EL (cell line): Measurements from ENCODE around the gene CELF2.

Experiments used
- DNase-seq: peaks from one replicate; pipeline ENCODE4 v3.0.0-alpha.2; 2016

The CELF2 gene

DNA sequence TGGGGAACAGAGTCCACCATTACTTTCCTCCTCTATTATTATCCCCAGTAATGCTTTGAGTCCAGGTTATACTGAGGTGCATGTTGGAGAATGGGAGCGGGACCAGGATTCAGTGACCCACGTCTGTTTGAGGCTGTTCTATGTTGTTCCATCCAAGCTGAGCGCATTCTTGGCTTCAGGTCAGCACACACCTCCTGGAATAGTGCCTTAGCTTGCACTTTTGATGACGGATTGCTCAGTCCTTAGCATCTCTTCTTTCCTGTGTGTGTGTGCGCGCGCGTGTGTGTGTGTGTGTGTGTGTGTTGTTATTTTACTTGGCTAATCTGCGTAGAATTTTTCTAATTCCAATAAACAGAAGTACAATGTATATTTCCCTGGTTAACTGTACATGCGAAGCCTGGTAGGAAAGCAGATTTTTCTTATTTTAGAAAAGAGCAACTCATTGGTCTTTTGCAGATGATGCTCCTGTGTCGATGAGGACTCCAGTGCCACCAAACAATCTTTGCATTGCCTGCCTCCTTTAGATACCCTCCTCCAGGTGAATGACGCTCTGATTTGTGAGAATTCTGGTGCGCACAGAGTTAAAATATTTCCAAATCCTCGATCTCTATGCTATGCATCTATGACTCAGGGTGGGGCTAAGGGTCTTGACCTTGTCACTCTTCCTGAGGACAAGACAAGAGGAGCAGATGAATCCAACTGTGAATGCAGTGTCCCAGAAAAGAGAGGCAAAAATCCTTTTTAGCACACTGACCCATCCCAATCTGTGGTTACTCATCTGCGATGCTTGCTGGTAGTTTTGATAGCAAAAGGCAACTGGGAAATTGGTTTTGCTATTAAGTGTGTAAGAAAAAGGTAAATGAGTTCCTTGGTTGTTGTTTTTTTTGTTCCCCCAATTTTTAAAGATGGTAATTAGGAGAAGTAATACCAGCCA, 13.3 kb upstream of the CELF2 start:
- no peak for DNase-seq

DNA sequence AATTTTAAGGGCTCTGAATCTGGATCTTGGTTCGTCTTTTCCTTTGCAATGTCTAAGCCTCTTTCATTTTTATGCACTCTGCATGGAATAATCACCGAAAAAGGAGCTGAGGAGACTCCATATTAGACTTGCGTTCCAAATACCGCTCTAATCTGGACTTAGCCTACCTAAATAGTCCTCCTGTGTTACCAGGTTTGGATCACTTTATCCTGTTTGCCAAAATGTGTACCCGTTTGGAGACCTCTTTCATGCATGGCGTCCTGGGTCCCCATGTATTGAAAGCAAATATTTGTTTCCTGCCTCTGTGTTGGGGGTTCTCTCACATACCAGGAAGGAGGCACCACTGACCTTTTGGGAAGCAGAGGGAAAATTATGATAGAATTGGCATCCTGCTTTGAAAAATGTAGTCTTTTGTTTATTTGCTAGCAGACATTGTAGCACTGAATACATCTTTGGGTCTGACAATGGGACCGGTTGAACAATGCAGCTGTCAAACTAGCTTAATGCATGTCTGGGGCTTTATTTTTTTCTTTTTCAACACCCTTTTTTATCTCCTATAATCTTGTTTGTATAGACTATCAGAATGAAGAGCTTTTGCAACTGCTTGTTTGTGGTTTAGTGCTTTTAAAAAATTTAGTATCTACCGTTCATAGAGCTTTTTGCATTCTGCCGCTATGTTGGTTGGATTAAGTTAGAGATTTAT, 11.8 kb upstream of the CELF2 start:
- no peak for DNase-seq

DNA sequence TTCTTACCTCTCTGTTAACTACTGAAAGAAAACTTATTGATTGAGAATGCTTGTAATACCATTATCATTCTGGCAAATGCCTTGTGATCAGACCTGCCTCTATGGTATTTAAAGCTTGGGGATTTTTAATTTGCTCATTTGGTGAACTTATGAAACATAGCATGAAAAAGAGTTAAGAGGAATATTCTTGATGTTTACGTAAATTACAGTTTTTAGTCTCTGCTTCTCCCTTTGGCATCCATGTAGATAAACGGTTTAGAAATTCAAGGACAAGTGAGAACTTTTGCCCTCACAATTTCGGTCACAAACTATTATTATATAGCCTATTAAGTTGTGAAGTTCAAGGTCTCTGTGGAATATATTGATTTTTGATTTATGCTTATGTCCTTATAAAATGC, 11.2 kb upstream of the CELF2 start:
- no peak for DNase-seq

DNA sequence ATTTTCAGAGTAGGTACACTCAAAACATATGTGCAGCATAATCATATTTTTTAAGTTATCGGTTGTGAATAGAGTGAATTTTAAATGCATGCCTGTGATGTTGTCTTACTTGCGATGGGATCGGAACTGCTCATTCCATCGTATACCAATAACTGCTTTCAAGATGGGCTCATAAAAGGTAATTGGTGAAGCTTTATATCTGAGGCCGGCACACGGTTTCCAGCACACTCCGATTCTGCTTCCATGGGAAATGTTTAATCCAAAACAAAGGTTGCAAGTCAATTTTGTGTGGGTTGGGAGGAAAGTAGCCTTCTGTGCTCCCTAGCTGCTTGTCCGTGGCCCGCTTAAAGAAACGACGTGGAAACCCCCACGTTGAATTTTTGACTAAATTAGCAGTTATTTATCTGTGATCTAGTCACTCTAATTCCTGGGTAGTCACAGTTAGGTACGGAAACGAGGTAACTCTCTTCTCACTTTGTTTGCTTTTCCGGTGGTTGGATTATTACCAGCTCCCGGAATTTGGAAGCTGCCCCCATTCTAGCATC, 10.1 kb upstream of the CELF2 start:
- no peak for DNase-seq

DNA sequence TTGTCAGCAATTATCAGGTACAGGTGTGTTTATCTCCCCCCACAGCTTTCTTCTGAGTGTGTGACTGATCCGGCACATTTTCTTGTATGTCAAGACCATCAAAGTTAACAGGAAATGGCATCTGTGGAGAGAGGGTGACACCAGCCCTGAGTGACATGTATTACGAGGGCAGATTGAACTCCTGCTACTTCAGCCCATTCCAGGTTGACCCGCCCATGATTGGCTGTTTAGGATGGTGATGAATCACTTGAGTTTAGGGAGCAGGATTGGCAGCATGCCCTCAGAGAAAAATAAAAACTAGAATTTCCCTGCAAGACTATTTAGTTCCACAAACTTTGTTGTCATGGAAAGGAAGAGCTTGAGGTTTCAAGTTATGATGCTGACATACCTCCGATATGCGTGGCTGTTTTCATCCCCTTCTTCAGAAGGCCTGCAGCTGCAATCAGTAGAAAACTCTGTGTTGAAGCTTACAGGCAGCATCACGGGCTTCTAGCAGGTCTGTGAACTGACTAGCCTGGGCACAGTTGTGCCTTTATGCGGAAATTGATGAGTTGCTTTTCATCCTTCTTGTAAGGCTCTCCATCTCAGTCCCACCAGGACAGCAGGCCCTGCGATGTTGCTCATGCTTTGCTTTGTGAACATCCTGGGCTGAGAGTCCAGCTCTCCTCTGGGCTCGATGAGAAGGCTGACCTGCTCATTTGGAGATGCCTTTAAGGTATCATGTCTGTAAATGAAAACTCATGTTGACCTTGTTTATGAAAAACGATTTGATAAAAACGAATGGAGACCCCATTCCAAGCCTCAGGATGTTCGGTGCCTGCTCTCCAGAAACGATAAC, 8.0 kb upstream of the CELF2 start:
- DNase-seq, result peak; percentile 10

DNA sequence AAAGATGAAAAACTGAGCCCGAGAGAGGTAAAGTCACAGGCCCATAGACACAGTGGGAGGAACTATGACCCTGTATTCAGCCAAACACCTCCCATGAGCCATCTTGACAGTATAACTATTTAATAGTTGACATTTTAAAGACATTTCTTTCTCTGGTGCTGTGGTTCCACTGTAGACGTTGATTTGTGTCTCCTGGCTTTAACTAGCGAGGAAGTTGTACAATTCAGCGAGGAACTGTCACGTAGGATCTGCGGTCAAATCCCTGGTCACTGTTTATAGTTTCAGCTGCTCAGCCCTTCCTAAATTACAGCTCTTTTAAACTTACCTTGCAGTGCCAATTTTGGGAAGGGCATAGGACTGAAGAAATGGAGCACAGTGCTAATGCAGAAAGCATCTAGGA, 7.1 kb upstream of the CELF2 start:
- no peak for DNase-seq

DNA sequence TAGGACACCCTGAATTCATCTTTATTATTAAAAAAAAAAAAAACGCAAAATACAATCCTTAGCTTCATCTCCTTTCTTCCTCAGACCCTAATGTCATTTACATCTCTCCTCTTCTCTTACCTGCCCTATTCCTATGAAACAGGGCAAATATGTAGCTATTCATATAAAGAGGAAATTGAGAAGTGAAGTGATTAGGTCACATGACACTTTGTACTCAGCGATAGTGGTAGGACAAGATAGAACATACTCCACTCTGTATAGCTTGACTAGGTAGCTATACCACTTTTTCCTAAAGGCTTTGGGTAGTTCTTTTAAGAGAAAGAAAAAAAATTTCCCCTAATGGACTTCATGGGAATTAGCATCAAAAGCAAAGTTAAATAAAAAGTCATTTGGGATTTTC, 6.2 kb upstream of the CELF2 start:
- DNase-seq, result no peak

DNA sequence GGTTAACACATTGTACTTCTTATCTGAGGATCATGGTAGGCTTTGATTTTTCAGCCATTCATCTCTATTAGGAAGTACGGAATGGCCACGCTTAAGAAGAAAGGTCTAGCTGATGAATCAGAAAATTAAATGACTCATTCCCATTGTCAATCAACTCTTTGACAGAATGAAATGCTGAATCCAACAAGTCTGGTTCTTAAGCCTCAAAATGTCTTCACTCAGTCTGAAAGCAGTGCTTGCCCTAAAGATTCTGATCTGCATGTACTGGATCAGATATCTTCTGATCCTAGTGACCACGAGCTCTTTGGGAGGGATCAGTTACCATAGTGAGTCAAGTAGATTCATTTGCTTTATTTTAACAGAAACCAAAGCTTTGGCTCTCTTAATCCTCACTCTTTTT, 5.7 kb upstream of the CELF2 start:
- no peak for DNase-seq

DNA sequence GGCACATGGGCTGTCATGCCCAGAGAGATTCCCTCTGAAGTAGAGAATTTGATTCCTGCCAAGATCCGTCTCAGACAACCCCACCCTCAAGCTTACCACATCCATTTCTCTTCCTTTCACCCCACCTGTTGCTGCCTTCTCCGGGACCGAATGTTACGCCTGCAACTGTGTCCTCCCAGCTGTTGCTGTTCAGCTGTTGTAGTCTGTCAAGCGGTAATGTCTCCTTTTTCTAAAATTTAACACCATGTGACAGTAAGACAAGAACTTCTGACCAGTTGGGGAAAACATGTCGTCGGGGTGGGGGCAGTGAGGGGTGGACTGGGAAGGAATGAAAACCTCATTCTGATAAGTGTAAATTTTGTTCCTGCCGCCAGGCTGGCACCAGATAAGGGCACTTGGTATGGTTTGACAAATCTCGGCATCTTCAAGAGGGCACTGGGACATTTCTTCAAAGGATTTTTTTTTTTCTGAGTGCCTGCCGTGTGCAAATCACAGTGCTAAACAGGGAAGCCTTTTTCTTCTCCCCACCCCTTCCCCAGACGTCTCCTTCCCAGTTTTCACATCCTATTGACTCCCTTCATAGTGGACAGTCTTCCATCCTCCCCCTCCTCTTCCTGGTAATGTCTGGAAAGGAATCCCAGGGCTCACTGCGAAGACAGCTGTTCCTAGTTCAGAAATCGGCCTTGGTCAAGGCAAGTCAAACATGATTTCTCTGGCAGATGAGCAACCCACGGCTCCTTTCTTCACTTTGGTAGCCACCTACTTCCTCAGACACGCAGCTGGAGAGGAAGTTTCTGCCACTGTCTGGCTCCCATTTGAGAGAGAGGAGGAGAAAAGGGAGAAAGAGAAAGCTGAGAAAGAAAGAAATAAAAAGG, 5.0 kb upstream of the CELF2 start:
- no peak for DNase-seq

DNA sequence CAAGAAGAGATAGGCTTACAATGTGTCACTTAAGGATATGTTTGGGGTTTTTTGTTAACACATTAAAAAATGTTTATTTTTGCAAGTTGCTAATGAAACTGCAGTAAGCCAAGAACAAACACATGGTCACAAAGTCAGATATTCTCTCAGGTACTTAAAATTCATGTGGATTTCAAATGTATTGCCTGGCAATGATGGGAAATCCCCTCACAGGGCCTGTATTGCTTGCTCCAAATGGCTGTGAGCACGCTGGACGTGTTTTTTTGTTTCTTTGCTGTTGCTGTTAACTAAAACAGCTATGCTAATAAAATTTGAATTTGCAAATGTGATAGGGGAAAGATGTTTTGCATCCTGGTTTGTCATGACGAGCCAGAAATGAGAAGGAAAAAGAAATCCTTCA, 3.8 kb upstream of the CELF2 start:
- no peak for DNase-seq

DNA sequence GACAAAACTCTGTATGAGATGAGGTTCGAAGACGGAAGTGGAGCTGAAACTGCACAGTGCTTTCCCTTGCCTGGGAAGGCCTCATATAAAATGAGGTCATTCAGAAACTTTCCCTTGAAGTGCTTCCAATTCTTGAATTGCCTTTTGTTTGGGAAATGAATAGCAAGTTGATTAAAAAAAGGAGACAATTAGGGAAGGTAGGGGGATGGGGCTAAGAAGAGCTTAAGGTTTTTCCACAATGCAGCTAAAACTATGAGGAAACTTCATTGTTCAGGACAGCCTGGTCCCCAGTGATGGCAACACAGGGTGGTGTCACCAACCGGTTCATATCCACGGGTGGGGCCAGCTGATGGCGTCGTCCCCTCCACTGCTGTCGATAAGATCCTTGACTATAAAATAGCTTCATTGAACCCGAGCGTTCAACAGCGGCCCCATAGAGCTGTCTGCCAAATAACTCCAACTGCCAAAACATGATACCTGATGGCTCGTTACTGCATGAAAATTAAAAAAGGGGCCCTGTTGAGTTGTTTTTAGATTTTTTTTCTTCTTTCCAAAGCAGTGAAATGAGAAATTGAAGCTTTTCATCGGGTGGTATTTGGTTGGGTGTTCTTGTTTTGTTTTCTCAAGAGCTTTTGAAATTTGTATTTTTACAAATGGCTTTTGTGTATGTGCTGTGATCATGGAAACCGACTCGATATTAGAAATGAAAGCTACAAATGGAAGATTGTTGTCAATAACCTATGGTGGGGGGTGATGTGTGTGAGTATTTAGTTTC, 2.8 kb upstream of the CELF2 start:
- no peak for DNase-seq

DNA sequence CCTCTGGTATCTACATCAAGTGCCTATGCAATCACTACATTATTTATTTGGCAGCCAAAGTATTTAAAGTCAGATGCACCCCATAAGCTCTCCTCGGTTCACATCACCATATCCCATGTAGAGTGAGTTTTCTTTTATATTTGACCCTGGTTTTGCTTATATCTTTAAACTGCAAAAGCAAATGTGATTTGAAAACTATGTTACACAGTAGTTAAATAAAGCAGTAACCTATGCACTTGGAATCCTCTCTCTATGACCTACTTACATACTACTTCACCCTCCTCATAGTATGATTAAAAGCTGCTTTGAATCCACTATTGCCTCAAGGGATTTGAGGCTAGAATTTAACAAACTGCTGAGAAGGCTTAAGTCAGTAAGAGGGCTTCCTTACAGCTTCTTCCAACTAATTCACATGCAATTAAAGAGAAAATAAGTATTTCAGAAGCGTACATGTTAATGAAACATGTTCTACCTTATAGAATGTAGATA, 2.2 kb upstream of the CELF2 start:
- DNase-seq, result no peak

DNA sequence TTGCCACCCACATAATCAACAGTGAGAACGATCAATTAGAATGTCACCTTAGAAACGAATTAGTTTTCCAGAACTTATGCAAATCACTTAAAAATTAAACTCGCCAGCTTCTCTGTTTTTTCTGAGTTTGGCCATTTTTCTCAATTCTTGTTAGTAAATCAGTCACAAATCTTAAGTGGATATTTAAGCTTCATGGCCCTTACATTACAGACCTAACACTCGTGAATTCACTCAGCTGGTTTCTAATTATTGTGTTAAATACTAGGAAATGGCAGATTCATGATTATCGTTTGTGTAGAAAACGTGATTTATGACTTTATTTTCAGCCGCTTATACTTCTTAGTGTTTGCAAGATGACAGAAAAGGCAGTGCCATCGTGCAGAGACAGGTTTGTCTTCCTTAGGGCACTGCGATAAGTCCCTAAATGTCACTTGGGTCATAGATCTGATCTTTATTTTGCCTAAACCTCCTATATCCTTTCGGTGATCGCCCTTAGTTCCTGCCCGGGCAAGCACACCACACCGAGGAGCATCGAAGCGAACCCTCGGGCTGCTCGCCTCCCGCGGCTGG, 587 bp upstream of the CELF2 start:
- no peak for DNase-seq

DNA sequence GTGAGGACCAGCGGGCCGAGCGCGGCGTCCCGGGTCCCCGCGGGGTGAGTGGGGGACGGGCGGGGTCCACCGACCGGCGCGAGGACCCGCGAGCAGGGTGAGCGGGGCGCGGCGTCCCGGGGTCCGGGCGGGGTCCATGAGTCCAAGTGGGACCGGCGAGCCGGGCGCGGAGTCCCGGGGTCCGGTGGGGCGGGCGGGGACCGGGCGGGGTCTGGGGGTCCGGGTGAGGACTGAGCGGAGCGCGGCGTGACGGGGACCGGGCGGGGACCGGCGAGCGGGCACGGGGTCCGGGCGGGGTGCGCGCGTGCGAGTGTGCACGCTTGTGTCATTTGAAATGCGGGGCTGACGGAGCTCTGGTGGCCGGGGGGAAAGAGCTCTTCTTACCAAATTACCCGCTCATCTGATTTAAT, 765 bp downstream of the CELF2 start:
- DNase-seq, result no peak

DNA sequence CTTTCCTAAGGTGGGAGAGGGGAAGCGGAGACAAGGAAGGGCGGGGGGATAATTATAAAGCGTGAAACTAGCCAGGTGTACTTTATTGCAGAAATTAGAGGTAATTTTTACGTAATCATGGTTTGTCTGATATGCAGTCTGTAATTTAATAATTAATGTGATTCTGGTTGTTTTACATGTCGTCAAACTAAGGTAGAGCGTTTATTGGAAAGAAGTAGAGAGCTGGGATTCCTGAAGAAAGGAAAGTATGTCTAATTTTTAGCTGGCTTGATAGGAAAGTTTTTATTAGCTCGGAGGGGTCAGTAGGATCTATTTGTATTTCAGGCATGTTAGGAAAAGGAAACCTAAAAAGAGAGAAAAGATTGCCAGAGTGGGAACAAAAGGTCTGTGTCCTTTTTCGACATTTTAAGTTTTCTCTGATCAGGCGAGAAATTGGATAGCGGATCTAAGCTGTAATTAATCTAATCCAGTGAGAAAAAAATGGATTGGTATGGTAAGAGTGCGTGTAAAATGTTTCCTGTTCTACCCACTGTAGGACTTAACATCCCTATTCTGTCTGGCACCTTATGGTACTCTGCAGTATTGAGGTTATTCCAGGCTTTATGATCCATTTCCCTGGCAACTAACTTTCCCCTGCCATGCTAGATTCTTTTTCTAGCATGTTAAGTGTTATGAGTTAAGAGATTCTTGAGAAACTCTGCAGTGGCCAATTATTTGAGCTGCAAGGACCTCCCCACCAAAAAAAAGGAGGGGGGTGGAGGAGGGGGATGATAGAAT, 1.4 kb downstream of the CELF2 start:
- DNase-seq, result no peak

DNA sequence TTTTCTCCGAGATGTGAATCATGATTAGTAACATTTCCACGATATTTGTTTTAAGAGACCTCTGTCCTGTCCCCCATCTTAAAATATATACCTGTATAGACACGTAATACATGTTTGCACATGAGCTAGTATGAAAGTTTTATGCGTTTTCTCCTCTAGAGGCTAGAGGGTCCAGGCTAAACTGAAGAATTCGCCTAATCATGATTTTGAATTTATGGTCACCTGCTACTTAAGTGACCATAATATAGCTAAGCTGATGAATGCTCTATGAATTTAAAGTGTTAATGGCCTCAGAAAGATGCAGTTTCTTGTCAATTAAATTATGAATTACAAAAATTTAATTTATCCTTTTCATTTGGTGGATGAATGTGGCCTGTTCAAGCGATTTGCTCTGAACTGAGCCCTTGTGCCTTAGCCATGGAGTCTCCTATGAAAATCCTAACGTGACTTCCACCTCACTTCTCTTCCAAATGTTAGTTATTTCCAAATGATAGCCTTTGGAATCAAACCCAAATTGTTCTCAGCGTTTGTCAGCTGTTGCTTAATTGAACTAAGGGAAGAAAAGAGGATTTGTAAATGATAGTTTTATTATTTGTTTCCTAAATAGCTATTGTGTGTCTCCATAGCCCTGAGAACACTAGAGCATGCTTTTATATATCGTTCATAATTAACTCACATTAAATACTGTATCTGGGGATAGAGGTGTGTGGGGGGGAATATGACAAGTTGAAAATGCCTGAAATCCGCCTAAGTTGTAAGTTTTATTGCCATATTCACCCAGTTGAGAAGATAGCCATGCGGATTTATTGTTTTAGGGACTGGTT, 2.3 kb downstream of the CELF2 start:
- DNase-seq, result no peak

DNA sequence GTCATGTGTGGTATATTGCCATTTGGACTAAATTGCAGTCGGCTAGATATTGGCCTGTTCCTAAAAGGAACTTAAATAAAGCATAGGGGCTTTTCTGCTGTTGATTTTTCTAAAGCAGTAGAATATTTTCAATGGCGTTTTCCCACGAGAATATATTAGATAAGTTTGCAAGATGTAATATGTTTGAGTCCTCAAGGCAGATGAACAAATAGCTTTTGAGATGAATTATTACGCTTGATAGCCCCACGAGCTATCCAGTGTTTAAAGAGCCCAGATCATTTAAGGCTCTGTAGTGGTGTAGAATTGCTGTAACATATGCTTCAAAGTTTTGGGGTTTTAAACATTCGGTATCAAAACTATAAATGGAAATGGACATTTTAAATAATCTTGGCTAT, 2.9 kb downstream of the CELF2 start:
- DNase-seq, result no peak

DNA sequence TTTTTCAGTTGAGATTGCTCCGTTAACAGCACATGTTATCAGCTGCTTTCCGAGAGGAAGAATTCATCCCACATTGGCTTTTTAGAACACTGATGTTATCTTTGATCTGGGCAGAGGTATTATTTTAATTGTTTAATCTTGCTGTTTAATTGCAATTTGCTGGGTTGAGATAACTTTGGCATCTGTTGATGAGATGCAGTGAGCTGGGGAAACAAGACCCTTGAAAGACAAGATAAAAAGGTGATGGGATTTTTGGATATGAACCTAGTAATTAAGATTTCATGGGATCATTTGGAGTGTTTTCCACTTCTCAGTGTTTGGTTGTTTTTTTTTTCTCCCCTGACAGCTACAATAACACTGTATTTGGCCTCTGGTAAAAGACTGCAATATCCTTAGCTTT, 4.5 kb downstream of the CELF2 start:
- DNase-seq, result no peak
